HL-60 (cell line): Measurements from ENCODE around the gene CAPG.

Experiments
- DNase-seq, 2 experiments: peaks; one replicate each; pipeline ENCODE4 v3.0.0-alpha.2; 2010 to 2020; ENCODE audit warnings: low read depth in 1 of 2, low spot score in 1 of 2
- H3K27ac ChIP-seq: fragments of 250-450 bp; sonication (Bioruptor Pico); replicated peaks from 2 replicates; pipeline ENCODE4 v1.5.1; 2020; ENCODE audit warnings: mild to moderate bottlenecking, moderate library complexity
- H3K27me3 ChIP-seq: fragments of 250-450 bp; sonication (Bioruptor Pico); 2 replicates; pipeline ENCODE4 v1.5.1; 2021; ENCODE audit warnings: mild to moderate bottlenecking, moderate library complexity; ENCODE audit not compliant: insufficient read depth, poor library complexity, severe bottlenecking
- H3K4me3 ChIP-seq: replicated peaks from 2 replicates; pipeline ENCODE4 v1.5.1; 2011; ENCODE audit warnings: mild to moderate bottlenecking, control low read depth, low read length; ENCODE audit not compliant: insufficient read depth
- GABPA ChIP-seq: IDR thresholded peaks from 2 replicates; pipeline ENCODE4 v1.6.1; 2012; ENCODE audit warnings: low read depth
- POLR2AphosphoS5 ChIP-seq: IDR thresholded peaks from 2 replicates; pipeline ENCODE4 v1.6.1; 2012; ENCODE audit warnings: low read depth
- SPI1 ChIP-seq: IDR thresholded peaks from 2 replicates; pipeline ENCODE4 v1.6.1; 2012; ENCODE audit warnings: low read depth, mild to moderate bottlenecking, borderline replicate concordance
- TF ChIP-seq, protein P1 (sequence below): IDR thresholded peaks from 2 replicates; pipeline ENCODE4 v1.6.1; 2012; ENCODE audit warnings: low read depth; ENCODE audit not compliant: insufficient replicate concordance
- TF ChIP-seq, protein P2 (sequence below): IDR thresholded peaks from one replicate; pipeline ENCODE4 v1.5.1; 2011; ENCODE audit warnings: low read length, control low read depth, inconsistent platforms; ENCODE audit not compliant: insufficient read depth

The CAPG gene

DNA sequence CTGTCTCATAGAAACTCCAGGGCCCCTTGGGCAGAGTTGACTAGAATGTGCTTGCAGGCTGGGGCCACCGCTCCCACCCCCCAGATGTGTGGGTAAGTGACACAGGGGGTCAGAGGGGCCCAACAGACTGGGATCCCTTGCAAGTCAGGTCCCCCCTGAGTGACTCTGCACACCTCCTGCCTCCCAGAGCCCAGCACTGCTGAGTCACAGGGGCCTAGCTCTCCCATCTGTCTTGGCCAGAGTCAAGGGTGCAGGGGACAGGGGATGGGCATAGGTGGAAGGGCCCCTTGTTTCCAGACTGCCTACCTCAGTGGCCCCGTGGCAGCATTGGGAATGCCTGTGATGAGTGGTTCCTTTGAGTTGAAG lies 19.7 kb upstream of the CAPG start:
- no peak for DNase-seq
- Histone ChIP-seq H3K27me3 (no peaks in the 10 kb centered on the region), H3K4me3 (no peak overlapping the region), H3K27ac (no peak overlapping the region; the same call in 1 of the 2 replicates)
- TF ChIP-seq GABPA (no peak), SPI1 (no peak), POLR2AphosphoS5 (no peak)
- TF ChIP-seq, protein P1, sequence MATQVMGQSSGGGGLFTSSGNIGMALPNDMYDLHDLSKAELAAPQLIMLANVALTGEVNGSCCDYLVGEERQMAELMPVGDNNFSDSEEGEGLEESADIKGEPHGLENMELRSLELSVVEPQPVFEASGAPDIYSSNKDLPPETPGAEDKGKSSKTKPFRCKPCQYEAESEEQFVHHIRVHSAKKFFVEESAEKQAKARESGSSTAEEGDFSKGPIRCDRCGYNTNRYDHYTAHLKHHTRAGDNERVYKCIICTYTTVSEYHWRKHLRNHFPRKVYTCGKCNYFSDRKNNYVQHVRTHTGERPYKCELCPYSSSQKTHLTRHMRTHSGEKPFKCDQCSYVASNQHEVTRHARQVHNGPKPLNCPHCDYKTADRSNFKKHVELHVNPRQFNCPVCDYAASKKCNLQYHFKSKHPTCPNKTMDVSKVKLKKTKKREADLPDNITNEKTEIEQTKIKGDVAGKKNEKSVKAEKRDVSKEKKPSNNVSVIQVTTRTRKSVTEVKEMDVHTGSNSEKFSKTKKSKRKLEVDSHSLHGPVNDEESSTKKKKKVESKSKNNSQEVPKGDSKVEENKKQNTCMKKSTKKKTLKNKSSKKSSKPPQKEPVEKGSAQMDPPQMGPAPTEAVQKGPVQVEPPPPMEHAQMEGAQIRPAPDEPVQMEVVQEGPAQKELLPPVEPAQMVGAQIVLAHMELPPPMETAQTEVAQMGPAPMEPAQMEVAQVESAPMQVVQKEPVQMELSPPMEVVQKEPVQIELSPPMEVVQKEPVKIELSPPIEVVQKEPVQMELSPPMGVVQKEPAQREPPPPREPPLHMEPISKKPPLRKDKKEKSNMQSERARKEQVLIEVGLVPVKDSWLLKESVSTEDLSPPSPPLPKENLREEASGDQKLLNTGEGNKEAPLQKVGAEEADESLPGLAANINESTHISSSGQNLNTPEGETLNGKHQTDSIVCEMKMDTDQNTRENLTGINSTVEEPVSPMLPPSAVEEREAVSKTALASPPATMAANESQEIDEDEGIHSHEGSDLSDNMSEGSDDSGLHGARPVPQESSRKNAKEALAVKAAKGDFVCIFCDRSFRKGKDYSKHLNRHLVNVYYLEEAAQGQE = no peak
- TF ChIP-seq, protein P2, sequence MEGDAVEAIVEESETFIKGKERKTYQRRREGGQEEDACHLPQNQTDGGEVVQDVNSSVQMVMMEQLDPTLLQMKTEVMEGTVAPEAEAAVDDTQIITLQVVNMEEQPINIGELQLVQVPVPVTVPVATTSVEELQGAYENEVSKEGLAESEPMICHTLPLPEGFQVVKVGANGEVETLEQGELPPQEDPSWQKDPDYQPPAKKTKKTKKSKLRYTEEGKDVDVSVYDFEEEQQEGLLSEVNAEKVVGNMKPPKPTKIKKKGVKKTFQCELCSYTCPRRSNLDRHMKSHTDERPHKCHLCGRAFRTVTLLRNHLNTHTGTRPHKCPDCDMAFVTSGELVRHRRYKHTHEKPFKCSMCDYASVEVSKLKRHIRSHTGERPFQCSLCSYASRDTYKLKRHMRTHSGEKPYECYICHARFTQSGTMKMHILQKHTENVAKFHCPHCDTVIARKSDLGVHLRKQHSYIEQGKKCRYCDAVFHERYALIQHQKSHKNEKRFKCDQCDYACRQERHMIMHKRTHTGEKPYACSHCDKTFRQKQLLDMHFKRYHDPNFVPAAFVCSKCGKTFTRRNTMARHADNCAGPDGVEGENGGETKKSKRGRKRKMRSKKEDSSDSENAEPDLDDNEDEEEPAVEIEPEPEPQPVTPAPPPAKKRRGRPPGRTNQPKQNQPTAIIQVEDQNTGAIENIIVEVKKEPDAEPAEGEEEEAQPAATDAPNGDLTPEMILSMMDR = no peak

- no peaks in the 10 kb centered on the region for H3K27me3 ChIP-seq
- TF ChIP-seq, protein P1 = no peak
- TF ChIP-seq POLR2AphosphoS5 = no peak
- no peak for TF ChIP-seq GABPA
- TF ChIP-seq, protein P2 = no peak
- TF ChIP-seq SPI1 = no peak
- DNase-seq = no peak
- H3K27ac ChIP-seq = no peak overlapping the region; the same call in 1 of the 2 replicates
- H3K4me3 ChIP-seq = no peak overlapping the region
These were observed 19.2 kb upstream of the CAPG start for GRCh38 chr2:85429213-85429923.

DNA sequence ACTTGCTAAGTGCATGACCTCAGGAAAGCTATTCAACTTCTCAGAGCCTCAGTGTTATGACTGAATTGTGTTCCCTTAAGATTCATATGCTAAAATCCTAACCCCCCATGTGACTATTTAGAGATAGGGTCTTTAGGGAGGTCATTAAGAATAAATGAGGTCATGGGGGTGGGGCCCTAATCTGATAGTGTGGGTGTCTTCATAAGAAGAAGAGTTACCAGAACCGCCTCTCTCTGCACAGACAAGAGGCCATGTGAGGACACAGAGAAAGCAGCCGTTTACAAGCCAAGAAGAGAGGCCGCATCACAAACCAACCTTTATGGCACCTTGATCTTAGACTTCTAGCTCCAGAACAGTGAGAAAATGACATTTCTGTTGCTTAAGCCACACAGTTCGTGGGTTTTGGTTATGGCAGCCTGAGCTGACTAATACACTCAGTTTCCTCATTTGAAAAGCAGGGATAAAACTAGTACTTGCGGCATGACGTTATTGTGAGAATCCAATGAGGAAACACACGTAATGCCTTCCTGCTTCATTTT lies 18.2 kb upstream of the CAPG start:
- H3K27ac ChIP-seq = peak overlapping the region; percentile 54
- DNase-seq = peak in 1 of 2 experiments; percentile 64
- no peaks in the 10 kb centered on the region for H3K27me3 ChIP-seq
- no peak for TF ChIP-seq GABPA
- TF ChIP-seq, protein P1 = no peak
- no peak for TF ChIP-seq SPI1
- no peak for TF ChIP-seq POLR2AphosphoS5
- TF ChIP-seq, protein P2 = no peak
- H3K4me3 ChIP-seq = no peak overlapping the region
